ENCODE data around the gene LANCL3.

The LANCL3 gene

GRCh38 chrX:37678574-37678973 is 107.1 kb downstream of the LANCL3 start:
- Histone ChIP-seq H3K79me2 (ENCODE audit: insufficient read depth, low read length) (no peaks in the 10 kb centered on the region), H2AFZ (ENCODE audit: low read length) (no peak overlapping the region), H3K36me3 (ENCODE audit: insufficient read depth, low read length) (no peaks in the 10 kb centered on the region), H3K9ac (ENCODE audit: low read depth, low read length, poor library complexity, severe bottlenecking) (no peak overlapping the region), H3F3A (ENCODE audit: low read depth) (no peaks in the 10 kb centered on the region), H3K4me3 (ENCODE audit: low read length, poor library complexity, severe bottlenecking) (no peak overlapping the region), H3K9me3 (ENCODE audit: insufficient read depth, low read depth, low read length) (no peaks in the 10 kb centered on the region), H3K9me2 (replicated peaks; ENCODE audit: low read depth, low read length) (no peaks in the 10 kb centered on the region), H4K20me1 (ENCODE audit: insufficient read depth, low read length, poor library complexity, severe bottlenecking) (no peaks in the 10 kb centered on the region), H3K27me3 (ENCODE audit: insufficient read depth, low read length, poor library complexity, severe bottlenecking) (no peaks in the 10 kb centered on the region), H3K4me2 (ENCODE audit: low read depth, low read length, poor library complexity, severe bottlenecking) (no peak overlapping the region), H3K4me1 (ENCODE audit: insufficient read depth, low read length, poor library complexity, severe bottlenecking) (peaks cover 24% of the 10 kb centered on the region)
- TF ChIP-seq CTCF (conservative IDR thresholded peaks at IDR 0.05; ENCODE audit: low read length) = no peak
- TF ChIP-seq EZH2phosphoT487 (IDR thresholded peaks at IDR 0.05; ENCODE audit: borderline replicate concordance) = no peak

GRCh38 chrX:37679230-37679629 is 107.8 kb downstream of the LANCL3 start:
- H2AFZ ChIP-seq (ENCODE audit: low read length) = no peak overlapping the region
- no peaks in the 10 kb centered on the region for H3K79me2 ChIP-seq (ENCODE audit: insufficient read depth, low read length)
- TF ChIP-seq EZH2phosphoT487 (IDR thresholded peaks at IDR 0.05; ENCODE audit: borderline replicate concordance) (no peak), CTCF (conservative IDR thresholded peaks at IDR 0.05; ENCODE audit: low read length) (no peak)

GRCh38 chrX:37679888-37680287 is 108.4 kb downstream of the LANCL3 start:
- Histone ChIP-seq H3K27me3 (ENCODE audit: insufficient read depth, low read length, poor library complexity, severe bottlenecking) (no peaks in the 10 kb centered on the region), H3K4me3 (ENCODE audit: low read length, poor library complexity, severe bottlenecking) (no peak overlapping the region), H3K79me2 (ENCODE audit: insufficient read depth, low read length) (no peaks in the 10 kb centered on the region), H3K4me2 (ENCODE audit: low read depth, low read length, poor library complexity, severe bottlenecking) (no peak overlapping the region), H3K9me3 (ENCODE audit: insufficient read depth, low read depth, low read length) (no peaks in the 10 kb centered on the region), H3K36me3 (ENCODE audit: insufficient read depth, low read length) (no peaks in the 10 kb centered on the region), H2AFZ (ENCODE audit: low read length) (no peak overlapping the region), H3K9ac (ENCODE audit: low read depth, low read length, poor library complexity, severe bottlenecking) (no peak overlapping the region), H3K4me1 (ENCODE audit: insufficient read depth, low read length, poor library complexity, severe bottlenecking) (peaks cover 35% of the 10 kb centered on the region), H3K9me2 (replicated peaks; ENCODE audit: low read depth, low read length) (no peaks in the 10 kb centered on the region), H3F3A (ENCODE audit: low read depth) (no peaks in the 10 kb centered on the region), H4K20me1 (ENCODE audit: insufficient read depth, low read length, poor library complexity, severe bottlenecking) (no peaks in the 10 kb centered on the region)
- TF ChIP-seq CTCF (conservative IDR thresholded peaks at IDR 0.05; ENCODE audit: low read length) (no peak), EZH2phosphoT487 (IDR thresholded peaks at IDR 0.05; ENCODE audit: borderline replicate concordance) (no peak)

More at GRCh38 chrX:37679230-37679629, 107.8 kb downstream of the LANCL3 start:
- Histone ChIP-seq H3K4me1 (ENCODE audit: insufficient read depth, low read length, poor library complexity, severe bottlenecking) (peaks cover 29% of the 10 kb centered on the region), H3K4me2 (ENCODE audit: low read depth, low read length, poor library complexity, severe bottlenecking) (no peak overlapping the region), H3K9me3 (ENCODE audit: insufficient read depth, low read depth, low read length) (no peaks in the 10 kb centered on the region), H3K36me3 (ENCODE audit: insufficient read depth, low read length) (no peaks in the 10 kb centered on the region), H3F3A (ENCODE audit: low read depth) (no peaks in the 10 kb centered on the region), H3K4me3 (ENCODE audit: low read length, poor library complexity, severe bottlenecking) (no peak overlapping the region), H3K27me3 (ENCODE audit: insufficient read depth, low read length, poor library complexity, severe bottlenecking) (no peaks in the 10 kb centered on the region), H4K20me1 (ENCODE audit: insufficient read depth, low read length, poor library complexity, severe bottlenecking) (no peaks in the 10 kb centered on the region), H3K9ac (ENCODE audit: low read depth, low read length, poor library complexity, severe bottlenecking) (no peak overlapping the region), H3K9me2 (replicated peaks; ENCODE audit: low read depth, low read length) (no peaks in the 10 kb centered on the region)
